ENCODE results near the gene HSF5.

The HSF5 gene

DNA sequence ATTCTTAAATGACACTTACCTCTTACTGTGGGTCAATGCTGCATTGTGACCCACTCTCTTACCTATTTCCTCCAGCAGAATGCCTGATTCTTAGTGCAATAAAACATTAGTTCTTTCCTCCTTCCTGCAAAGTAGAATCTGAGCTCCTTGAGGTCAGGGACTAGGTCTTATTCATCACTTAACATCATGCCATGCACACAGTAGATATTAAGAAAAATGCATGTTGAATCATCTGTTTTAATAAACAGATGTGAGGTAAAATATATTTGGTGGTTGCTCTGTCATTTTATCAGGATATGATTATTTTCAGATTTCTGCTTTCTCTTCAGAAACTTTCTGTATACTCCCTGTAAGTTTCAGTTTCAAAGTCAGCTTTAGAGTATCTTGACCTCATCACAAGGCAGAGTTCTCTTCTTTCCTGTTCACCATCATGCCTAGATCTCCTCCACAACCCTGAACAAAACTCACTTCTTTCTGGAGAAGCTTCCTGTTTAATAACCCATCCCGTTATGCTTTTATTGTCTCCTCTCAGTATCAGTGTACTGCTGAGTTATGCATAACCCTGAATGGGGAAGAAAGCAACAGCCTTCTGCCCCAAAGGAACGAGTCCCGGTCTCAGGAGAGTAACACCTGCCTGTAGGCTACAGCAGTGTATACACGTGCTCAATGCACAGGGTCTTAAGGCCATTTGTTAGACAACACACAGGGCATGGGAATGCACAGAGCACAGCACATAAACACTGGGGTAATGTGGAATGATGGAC is 105.9 kb downstream of the HSF5 start:
- DNase-seq, result no peak

DNA sequence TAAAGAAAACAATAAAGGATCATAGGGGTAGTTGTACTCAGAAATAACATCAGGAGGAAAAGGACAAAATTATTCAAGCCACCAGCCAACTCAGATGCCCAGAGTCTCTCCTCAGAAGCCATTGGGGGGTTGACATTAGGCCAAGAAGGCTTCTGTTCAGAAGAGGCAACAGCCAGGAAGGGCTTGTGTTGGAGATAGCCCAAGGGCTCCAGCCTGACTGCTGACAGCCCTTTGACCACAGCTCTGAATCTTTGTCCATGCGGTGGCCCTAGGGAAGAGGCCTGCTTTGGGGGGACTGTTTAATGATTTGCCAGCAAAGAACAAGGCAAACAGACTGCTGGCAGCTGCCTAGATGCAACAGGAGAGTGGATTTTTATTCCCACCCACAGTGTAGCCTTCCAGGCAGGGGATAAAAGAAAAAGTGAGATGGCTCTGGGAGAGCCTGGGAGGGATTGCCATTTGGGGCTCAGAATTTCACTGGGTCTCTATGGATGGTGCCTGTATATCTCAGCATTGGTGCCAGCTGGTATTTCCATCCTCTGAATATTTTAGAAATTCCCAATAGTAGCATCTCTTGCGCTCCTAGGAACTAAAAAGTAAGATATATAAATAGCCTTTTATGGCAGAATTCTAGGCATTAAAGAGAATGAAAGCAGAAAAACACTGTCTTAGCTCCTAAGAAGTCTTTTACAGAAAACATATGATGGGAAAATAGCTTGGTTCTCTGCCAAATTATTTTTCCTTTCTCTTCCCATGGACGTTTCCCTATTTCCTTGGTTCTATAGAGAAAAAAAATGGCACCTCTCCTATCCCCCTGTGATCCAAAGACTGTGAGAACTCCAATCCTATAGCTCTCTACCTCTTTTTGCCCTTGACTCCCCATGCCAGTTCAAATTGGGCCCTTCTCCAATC is 106.8 kb downstream of the HSF5 start:
- DNase-seq, result no peak

DNA sequence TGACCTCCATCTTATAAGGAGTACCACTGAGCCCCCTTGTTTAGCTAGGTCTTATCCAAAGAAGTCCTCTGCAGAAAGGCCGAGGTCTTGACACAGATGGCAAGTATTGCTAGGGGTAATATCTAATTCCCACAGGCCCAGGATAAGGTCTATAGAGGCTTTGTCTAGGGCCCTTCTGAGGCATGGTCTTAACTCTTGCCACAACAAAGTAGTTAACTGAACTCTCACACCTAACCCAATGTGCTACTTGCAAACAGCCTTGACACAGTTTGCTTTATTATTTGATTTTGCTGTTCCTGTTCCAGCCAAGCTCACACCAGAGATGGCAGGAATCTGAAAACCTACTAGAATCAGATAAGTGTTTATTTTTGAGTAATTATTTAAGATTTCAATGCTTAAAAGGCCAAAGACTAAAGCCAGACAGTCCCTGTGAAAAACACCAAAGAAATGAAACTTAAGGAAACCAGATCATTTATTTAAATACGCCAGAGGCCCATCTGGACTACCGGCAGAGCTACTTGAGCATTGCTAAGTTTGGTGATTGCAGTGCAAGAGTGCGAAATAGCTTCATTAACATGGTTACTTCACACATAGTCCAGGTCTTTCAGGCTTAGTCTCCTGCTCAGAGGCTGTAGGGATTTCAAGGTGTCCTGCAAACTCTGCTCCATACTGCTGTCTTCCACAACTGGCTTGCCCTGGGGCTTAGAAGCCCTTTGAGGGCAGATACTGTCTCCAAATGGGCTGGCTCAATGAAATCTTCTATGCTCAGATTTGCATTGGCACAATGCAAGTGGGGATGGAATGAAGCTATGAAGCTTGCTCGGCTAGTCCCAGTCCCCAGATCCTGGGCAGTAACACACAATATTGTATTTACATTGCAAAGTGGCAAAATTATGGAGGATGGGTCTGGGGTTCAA is 107.7 kb downstream of the HSF5 start:
- no peak for DNase-seq

DNA sequence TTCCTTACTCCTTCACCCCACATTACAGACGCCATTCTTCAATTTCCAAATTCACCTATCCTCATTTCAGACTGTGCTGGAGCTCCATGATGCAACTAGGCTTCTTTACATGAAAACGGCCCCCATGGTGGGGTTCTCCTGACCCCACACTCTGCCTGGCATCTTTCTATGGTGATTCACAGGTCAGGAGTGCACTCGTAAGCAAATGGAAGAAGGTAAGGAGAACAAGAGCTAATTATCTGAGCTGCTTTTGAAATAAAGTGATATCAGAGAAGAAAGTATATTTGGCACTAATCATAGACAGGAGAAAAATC is 108.7 kb downstream of the HSF5 start:
- no peak for DNase-seq

DNA sequence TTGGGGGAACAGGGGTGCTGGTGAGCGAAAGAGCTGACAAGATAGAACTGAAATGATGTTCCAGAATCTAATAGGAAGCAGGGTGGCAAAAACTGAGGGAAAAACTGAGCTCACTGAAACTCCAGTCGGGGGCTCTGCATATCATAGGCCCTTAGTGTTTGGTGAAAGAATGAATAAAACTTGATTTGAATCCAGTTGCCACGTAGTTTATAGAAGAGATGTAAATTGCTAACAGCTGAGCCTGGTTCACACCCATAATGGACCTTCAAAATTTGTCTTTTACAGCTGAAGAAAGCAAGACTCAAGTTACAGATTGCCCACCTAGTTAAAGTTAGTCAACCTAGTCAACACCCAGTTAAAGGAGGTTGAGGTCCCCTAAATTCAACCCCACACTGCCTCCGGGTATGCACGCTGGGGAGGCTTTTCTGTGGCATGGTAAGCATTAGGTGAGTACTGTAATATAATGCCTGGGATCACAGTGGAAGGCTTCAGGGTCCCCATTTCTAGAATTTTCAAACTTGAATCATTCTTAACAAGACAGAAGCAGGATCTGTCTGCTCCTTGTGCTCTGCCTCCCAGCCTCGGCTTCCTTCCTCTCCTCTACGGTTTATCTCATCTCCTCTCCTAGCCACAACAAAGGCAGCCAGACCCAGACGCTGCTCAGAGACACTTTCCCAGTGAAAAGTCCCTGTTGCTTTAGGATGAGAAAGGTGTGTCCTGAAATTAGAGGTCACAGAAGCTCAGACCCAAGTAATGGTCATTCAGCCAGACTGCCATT is 109.3 kb downstream of the HSF5 start:
- no peak for DNase-seq

DNA sequence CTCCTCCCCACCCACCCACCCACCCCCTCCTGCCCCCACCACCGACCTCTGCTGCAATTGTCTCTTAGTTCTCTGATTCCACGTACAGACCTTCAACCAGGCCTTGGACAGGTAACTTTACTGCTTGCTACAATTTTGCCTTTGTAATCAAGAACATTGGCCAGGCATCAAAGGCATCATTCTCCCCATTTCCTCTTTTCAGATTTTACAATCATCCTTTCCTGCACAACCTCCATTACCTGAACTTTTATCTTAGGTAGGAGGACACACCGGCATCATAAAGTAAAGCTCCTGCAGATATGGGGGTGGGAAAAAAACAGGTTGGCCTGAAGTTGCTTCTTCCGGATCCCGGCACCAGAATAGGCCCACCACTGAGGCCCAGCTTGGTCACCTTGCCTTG is 110.5 kb downstream of the HSF5 start:
- DNase-seq, result no peak

DNA sequence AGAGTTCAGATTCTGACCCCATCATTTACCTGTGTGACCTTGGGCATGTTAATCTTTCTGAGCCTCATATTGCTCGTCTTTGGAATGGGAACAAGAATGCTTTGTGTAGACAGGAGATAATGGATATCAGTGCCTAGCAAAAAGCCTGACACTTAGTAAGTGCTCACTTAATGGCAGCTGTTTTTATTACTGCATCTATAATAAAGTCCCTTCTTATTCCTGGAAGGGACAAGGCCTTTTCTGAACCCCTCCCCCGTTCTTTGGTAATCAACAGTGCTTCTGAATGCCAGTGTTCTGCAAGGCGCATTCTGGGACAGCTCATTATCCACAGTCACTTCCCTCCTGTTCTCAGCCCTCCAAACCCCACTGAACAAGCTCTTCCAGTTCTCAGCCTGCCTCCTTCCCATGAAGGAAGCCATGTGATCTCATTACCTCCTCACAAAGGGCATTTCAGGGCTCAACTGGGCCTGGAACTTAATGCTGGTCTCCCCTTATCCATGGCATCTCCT is 111.1 kb downstream of the HSF5 start:
- DNase-seq, result no peak

DNA sequence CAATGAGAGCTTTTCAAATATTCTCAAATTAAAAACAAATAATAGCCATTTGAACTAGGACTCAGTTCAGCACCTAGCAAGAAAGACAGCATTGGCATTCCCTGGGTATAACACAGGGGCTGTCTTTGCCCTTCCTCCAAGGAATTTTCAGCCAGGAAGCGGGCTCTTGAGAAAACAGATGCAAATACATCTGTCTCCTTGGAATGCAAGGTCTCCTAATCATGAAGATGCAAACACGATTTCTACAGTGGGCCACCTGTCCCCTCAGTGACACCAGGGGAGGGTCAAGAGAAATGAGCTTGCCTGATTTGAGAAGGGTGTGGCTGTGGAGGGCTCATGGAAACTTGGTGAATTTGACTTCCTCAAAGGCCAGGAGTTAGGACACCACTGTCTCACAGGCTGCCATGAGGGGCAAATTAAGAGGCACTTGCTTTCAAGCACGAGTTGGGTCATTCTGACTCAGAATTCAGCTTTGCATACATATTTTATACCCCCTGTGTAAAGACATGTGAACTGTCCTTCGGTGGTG is 111.7 kb downstream of the HSF5 start:
- DNase-seq, result no peak

DNA sequence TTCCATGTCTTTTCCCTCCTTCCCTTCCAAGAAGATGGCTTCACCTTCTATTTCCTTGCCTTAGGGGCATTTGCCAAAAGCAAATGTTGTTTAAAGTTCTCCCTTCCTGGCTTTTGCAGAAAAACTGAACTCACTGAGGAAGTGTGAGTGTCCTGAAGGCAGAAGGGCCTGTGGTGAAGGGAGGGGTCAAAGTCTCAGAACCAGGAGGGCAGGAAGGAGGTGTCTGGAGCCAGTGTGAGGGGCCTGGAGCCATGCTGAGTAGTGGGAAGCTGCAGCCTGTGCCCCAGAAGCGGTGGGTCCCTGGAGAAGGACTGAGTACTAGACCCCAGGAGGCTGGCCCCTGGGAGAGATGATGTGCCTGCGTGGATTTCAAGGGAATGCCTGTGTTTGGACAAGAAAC is 112.4 kb downstream of the HSF5 start:
- DNase-seq, result no peak

DNA sequence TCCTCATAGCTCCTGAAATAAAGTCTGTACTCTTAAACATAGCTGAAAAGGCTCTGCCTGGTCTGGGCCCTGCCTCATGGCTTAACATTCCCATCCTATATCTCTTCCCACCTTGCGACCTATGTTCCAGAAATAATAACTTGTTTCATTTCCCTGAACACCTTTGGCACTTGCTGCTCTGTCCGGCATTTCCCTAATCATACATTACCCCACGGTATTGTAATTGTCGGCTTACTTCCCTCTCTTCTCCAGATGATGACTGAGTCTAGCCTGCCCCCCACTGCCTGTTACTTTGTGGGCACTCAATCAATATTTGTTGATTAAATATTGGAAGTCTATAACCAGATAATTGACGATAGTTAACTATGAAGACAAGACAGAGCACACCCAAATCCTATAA is 113.0 kb downstream of the HSF5 start:
- DNase-seq, result no peak

DNA sequence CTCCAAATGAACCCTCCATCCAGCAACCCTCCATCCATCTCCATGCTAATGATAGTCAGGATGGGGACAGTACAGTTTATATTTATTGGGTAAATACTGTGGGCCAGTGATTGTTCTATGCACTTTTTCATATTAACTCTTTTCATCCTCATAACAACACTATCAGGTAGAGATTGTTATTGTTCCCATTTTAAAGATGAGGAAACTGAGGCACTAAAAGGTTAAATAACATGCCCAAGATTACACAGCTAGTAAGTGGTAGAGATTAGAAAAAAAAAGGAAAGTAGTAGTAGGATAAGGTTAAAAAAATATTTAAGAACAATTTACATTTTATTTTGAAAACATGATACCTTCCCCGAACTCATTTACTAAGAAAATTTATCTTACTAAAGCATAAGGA is 114.3 kb downstream of the HSF5 start:
- DNase-seq, result no peak

DNA sequence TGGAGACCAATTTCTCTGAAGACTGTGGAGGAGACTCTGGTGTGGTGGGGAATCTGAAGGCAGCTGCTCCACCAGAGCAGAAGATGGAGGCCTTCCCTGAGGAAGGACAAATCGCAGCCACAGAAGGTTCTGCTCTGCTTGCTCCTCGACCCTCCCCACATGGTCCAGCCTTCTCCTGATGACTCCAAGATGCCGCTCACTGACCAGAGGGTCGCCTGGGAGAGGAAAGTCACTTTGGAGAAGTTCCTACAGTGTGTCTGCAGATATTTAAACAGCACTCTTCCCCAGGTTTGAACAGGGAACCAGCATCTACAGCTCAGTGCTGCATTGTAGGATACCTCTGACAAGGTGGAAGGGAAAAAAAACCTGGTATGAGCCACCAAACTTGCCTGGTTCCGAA is 115.2 kb downstream of the HSF5 start:
- no peak for DNase-seq

DNA sequence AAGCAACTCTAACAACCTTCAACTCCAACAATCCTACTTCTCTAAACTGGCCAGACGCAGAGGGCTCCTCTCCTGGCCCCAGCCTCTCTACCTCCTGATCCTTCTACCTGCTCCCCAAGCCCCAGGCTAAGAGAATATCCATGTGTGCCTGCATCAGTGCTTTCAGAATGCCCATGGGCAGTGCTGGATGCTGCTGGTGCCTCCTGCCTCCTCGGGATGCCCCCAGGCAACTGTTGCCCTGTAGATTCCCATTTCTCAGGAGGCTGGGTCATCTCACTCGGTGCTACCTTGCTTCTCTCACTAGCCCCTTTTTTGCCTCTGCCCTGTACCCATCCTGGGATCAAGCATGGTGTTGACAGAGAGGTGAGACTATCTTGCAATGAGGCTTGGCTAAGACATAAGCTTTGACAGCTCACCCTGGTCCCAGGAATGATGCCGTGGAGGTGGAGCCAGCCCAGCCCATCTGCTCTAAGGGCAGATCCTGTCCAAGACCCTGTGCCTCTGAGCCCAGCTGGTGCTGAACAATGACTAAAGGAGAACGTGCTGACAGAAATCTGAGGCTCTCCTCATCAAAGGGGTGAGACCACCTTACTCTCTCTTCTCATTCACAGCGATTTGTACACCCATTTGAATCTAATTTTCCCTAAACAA is 116.8 kb downstream of the HSF5 start:
- no peak for DNase-seq

DNA sequence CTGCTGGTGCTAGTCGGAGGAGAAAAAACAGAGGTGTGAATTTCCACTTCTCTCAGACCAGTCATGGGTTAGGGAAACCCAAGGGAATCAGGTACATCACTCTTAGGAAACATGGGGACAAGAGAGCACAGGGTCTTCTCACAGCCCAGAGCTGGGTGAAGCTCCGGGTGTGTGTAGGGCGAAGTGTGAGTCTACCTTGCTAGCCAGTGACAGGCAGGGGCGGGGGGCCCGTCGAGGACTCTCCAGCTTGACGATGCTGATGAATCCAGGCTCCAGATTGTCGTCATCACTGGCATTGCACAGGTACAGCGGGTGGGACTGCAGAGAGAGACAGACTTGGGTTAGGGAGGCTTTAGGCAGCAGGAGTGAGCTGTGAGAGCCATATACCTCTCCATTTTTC is 117.5 kb downstream of the HSF5 start:
- no peak for DNase-seq

DNA sequence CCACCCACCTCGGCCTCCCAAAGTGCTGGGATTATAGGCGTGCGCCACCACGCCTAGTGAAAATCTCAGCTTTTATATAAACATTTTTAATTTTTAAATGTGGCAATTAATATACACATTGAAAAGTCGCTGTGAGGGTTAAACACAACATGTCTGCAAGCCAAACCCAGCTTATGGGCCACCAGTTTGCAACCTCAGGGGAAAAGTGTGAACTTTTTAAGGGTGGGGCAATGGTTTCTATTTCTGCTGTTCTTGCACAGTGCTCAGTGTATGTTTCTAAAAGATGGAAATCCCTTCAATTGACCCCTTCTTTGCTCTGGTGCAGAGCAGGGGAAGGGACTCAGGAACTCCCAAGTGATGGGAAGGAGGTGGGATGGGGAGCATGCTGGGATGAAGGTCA is 117.9 kb downstream of the HSF5 start:
- DNase-seq, result no peak
